HCT116 (cell line): ENCODE data around the gene MICU2. TPM values are rescaled to one million over a fixed set of nuclear protein-coding genes. Genes with fewer than 3 reads are reported as not detected.

Experiments used
- ATAC-seq: fragments of 200-7000 bp; cut with Tn5 transposase; 2 replicates; pipeline ENCODE4 v1.9.1; 2020; ENCODE audit warnings: mild to moderate bottlenecking, moderate library complexity
- BruUV-seq: library from RNA; stranded (reverse); fragments of 400-500 nt; replicated peaks from 2 replicates; lab custom pipeline; 2021; lab: Mats Ljungman, UMichigan
- CTCF ChIA-PET: fragments of 300-600 bp; sonication (Branson Sonifier 250); formaldehyde crosslinking; loops from one replicate; lab custom pipeline; 2021; ENCODE audit warnings: antibody characterized with exemption; lab: Charles Lee
- POLR2A ChIA-PET: fragments of 300-600, 350-600 bp; sonication (Branson Sonifier 250); formaldehyde crosslinking; loops from one replicate; lab custom pipeline; 2021; ENCODE audit warnings: antibody characterized with exemption; lab: Charles Lee
- RAD21 ChIA-PET, 2 experiments: fragments of 300-600 bp; sonication (Branson Sonifier 250); formaldehyde crosslinking; loops; one replicate each; lab custom pipeline; 2023; ENCODE audit warnings: low total read pairs in 2 of 2; ENCODE audit not compliant: uncharacterized antibody in 2 of 2, unreplicated experiment in 2 of 2, low non-redundant PET in 1 of 2; lab: Charles Lee
- DNase-seq: peaks from one replicate; pipeline ENCODE4 v3.0.0-alpha.2; 2010; ENCODE audit warnings: low read depth, low spot score
- H2AFZ ChIP-seq: fragments of 200-600 bp; shearing (Covaris generic), sonication (generic); 2 replicates; pipeline ENCODE4 v1.6.1; 2017; ENCODE audit warnings: low read depth, mixed run types, mixed read lengths, antibody characterized with exemption, low read length; ENCODE audit not compliant: poor library complexity, severe bottlenecking
- H3K27ac ChIP-seq: 2 replicates; pipeline ENCODE4 v1.5.1; 2012; ENCODE audit warnings: low read depth, low read length
- H3K27me3 ChIP-seq: fragments of 200-600 bp; sonication (generic); 2 replicates; pipeline ENCODE4 v1.6.1; 2016; ENCODE audit warnings: mixed run types, low read length, mixed read lengths; ENCODE audit not compliant: insufficient read depth
- H3K36me3 ChIP-seq, 2 experiments: fragments of 200-500 bp in 1 of 2; fragments of 200-600 bp in 1 of 2; sonication (Bioruptor generic) in 1 of 2; sonication (generic) in 1 of 2; 2 replicates each; pipeline versions ENCODE4 v1.5.1 to v1.6.1; 2014 to 2016; ENCODE audit warnings: low read length in 2 of 2, inconsistent platforms in 1 of 2, mixed read lengths in 1 of 2, mixed run types in 1 of 2; ENCODE audit not compliant: insufficient read depth in 2 of 2, control insufficient read depth in 1 of 2
- H3K4me1 ChIP-seq, 2 experiments: fragments of 200-600 bp in 1 of 2; sonication (generic) in 1 of 2; 2 replicates each; pipeline versions ENCODE4 v1.5.1 to v1.6.1; 2012 to 2017; ENCODE audit warnings: low read length in 2 of 2, inconsistent platforms in 1 of 2, mild to moderate bottlenecking in 1 of 2, mixed read lengths in 1 of 2, mixed run types in 1 of 2, moderate library complexity in 1 of 2; ENCODE audit not compliant: insufficient read depth in 2 of 2, control insufficient read depth in 1 of 2
- H3K4me2 ChIP-seq: fragments of 200-600 bp; sonication (generic); 2 replicates; pipeline ENCODE4 v1.6.1; 2017; ENCODE audit warnings: mixed run types, low read length, mixed read lengths
- H3K4me3 ChIP-seq, 2 experiments: fragments of 200-600 bp in 1 of 2; sonication (generic) in 1 of 2; replicated peaks in 1 of 2; 2 replicates each; pipeline ENCODE4 v1.5.1; 2011 to 2016; ENCODE audit warnings: low read length in 2 of 2, control low read depth in 1 of 2, low read depth in 1 of 2, mild to moderate bottlenecking in 1 of 2, mixed read lengths in 1 of 2, mixed run types in 1 of 2
- H3K79me2 ChIP-seq: fragments of 200-600 bp; sonication (generic); 2 replicates; pipeline ENCODE4 v1.6.1; 2017; ENCODE audit warnings: mild to moderate bottlenecking, mixed run types, low read length, moderate library complexity, mixed read lengths; ENCODE audit not compliant: insufficient read depth
- H3K9ac ChIP-seq: fragments of 200-600 bp; sonication (generic); 2 replicates; pipeline ENCODE4 v1.6.1; 2016; ENCODE audit warnings: low read length, mixed read lengths
- H3K9me2 ChIP-seq: fragments of 200-600 bp; sonication (generic), shearing (Covaris generic); 2 replicates; pipeline ENCODE4 v1.6.1; 2017; ENCODE audit warnings: mixed run types, mild to moderate bottlenecking, moderate library complexity; ENCODE audit not compliant: insufficient read depth
- H3K9me3 ChIP-seq, 2 experiments: fragments of 200-500 bp in 1 of 2; fragments of 200-600 bp in 1 of 2; sonication (Bioruptor generic) in 1 of 2; sonication (generic) in 1 of 2; 2 replicates each; pipeline ENCODE4 v1.6.1; 2014 to 2017; ENCODE audit warnings: low read length in 2 of 2, mixed read lengths in 2 of 2, inconsistent platforms in 1 of 2, low read depth in 1 of 2, mild to moderate bottlenecking in 1 of 2, mixed run types in 1 of 2, moderate library complexity in 1 of 2; ENCODE audit not compliant: control insufficient read depth in 1 of 2, insufficient read depth in 1 of 2
- H4K20me1 ChIP-seq: fragments of 200-600 bp; sonication (generic), shearing (Covaris generic); 2 replicates; pipeline ENCODE4 v1.6.1; 2017; ENCODE audit warnings: mixed run types, mild to moderate bottlenecking, moderate library complexity; ENCODE audit not compliant: insufficient read depth
- CEBPB ChIP-seq: IDR thresholded peaks from 2 replicates; pipeline ENCODE4 v1.6.1; 2012; ENCODE audit warnings: low read depth
- ELF1 ChIP-seq: IDR thresholded peaks from 2 replicates; pipeline ENCODE4 v1.6.1; 2012; ENCODE audit warnings: low read depth, borderline replicate concordance
- FOSL1 ChIP-seq: IDR thresholded peaks from 2 replicates; pipeline ENCODE4 v1.6.1; 2012; ENCODE audit warnings: low read depth
- JUND ChIP-seq: IDR thresholded peaks from 2 replicates; pipeline ENCODE4 v1.6.1; 2012
- MAX ChIP-seq: IDR thresholded peaks from 2 replicates; pipeline ENCODE4 v1.6.1; 2012
- SP1 ChIP-seq: IDR thresholded peaks from 2 replicates; pipeline ENCODE4 v1.6.1; 2012; ENCODE audit warnings: low read depth
- YY1 ChIP-seq: IDR thresholded peaks from 2 replicates; pipeline ENCODE4 v1.6.1; 2011; ENCODE audit warnings: low read length, low read depth, moderate library complexity, mild to moderate bottlenecking; ENCODE audit not compliant: insufficient replicate concordance; ENCODE audit errors: extremely low read depth
- intact Hi-C: fragments of 100-400 bp; cut with micrococcal nuclease; formaldehyde crosslinking; loops from 2 replicates; pipeline ENCODE4 v1.10.0; 2022
- total RNA-seq: library from RNA; stranded (reverse); gene quantifications from one replicate; pipeline ENCODE4 v1.2.1, GENCODE V29; 2021; ENCODE audit not compliant: unreplicated experiment
- TF ChIP-seq, protein P1 (sequence below): IDR thresholded peaks from 2 replicates; pipeline ENCODE4 v1.6.1; 2012
- TF ChIP-seq, protein P2 (sequence below): IDR thresholded peaks from 2 replicates; pipeline ENCODE4 v1.6.1; 2011; ENCODE audit warnings: mild to moderate bottlenecking, low read length, moderate library complexity; ENCODE audit not compliant: insufficient replicate concordance; ENCODE audit errors: extremely low read depth

MICU2 gene
- total RNA-seq, 1 experiment from 2014 or later = 41.0 TPM

- Histone ChIP-seq H3K9me3 (no peaks in the 10 kb centered on the region), H4K20me1 (no peaks in the 10 kb centered on the region), H3K4me1 (peaks cover 0 to 3% of the 10 kb centered on the region in 2 experiments; a peak in 1 of 4 replicates), H3K79me2 (no peaks in the 10 kb centered on the region), H3K27me3 (no peaks in the 10 kb centered on the region), H3K27ac (no peak overlapping the region), H3K9ac (no peak overlapping the region), H2AFZ (no peak overlapping the region), H3K36me3 (no peaks in the 10 kb centered on the region), H3K4me2 (no peak overlapping the region), H3K9me2 (no peaks in the 10 kb centered on the region), H3K4me3 (no peak overlapping the region)
- no TSS peak for BruUV-seq
- ChIA-PET POLR2A (no interaction called here), CTCF (no interaction called here), RAD21 (no interaction called here)
- DNase-seq (no peak), ATAC-seq (no peak)
- TF ChIP-seq, protein P1, sequence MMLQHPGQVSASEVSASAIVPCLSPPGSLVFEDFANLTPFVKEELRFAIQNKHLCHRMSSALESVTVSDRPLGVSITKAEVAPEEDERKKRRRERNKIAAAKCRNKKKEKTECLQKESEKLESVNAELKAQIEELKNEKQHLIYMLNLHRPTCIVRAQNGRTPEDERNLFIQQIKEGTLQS = no peak
- TF ChIP-seq JUND (no peak), YY1 (no peak), SP1 (no peak), FOSL1 (no peak), ELF1 (no peak)
- TF ChIP-seq, protein P2, sequence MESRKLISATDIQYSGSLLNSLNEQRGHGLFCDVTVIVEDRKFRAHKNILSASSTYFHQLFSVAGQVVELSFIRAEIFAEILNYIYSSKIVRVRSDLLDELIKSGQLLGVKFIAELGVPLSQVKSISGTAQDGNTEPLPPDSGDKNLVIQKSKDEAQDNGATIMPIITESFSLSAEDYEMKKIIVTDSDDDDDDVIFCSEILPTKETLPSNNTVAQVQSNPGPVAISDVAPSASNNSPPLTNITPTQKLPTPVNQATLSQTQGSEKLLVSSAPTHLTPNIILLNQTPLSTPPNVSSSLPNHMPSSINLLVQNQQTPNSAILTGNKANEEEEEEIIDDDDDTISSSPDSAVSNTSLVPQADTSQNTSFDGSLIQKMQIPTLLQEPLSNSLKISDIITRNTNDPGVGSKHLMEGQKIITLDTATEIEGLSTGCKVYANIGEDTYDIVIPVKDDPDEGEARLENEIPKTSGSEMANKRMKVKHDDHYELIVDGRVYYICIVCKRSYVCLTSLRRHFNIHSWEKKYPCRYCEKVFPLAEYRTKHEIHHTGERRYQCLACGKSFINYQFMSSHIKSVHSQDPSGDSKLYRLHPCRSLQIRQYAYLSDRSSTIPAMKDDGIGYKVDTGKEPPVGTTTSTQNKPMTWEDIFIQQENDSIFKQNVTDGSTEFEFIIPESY = no peak
- intact Hi-C loops = no loop called here
These were observed 6.7 kb upstream of the MICU2 start for GRCh38 chr13:21610687-21611086.

DNA sequence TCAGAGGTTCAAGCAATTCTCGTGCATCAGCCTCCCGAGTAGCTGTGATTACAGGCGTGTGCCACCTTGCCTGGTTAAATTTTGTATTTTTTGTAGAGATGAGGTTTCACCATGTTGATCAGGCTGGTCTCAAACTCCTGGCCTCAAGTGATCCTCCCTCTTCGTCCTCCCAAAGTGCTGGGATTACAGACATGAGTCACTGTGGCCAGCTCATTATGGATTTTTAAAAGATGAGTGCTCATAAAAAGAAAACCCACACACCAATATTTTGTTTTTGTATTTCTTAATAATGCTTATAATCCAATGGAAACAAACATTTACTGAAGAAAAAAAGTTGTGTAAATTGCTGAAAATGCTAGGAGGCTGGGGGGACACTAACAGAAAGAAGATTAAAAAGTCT, 5.0 kb upstream of the MICU2 start:
- Histone ChIP-seq H3K9ac (no peak overlapping the region), H3K9me3 (no peaks in the 10 kb centered on the region), H2AFZ (no peak overlapping the region), H3K36me3 (no peaks in the 10 kb centered on the region), H3K27me3 (no peaks in the 10 kb centered on the region), H3K4me1 (peaks cover 3 to 10% of the 10 kb centered on the region in 2 experiments; a peak in 2 of 4 replicates), H4K20me1 (no peaks in the 10 kb centered on the region), H3K27ac (no peak overlapping the region), H3K9me2 (no peaks in the 10 kb centered on the region), H3K4me3 (no peak overlapping the region), H3K79me2 (no peaks in the 10 kb centered on the region), H3K4me2 (no peak overlapping the region)
- BruUV-seq = no TSS peak
- RAD21 ChIA-PET = no interaction called here
- DNase-seq = no peak
- no peak for ATAC-seq
- no peak for TF ChIP-seq CEBPB
- TF ChIP-seq MAX = no peak
- CTCF ChIA-PET = no interaction called here
- POLR2A ChIA-PET = no interaction called here
- intact Hi-C loops = no loop called here
